GM12878 (cell line): ENCODE results near the gene S1PR4. TPM values are rescaled to one million over a fixed set of nuclear protein-coding genes. Genes with fewer than 3 reads are reported as not detected.

Experiments used
- ATAC-seq: fragments of 200-7000 bp; cut with Tn5 transposase; 3 replicates; pipeline ENCODE4 v1.9.1; 2020; ENCODE audit warnings: mild to moderate bottlenecking, moderate library complexity
- BruUV-seq: library from RNA; stranded (reverse); fragments of 400-500 nt; replicated peaks from 2 replicates; lab custom pipeline; 2021; lab: Mats Ljungman, UMichigan
- CTCF ChIA-PET: fragments of 300-600 bp; sonication (Branson Sonifier 250); formaldehyde crosslinking; extraction: SDS; loops from one replicate; lab custom pipeline; 2021; ENCODE audit warnings: inconsistent platforms; lab: Yijun Ruan, JAX
- POLR2A ChIA-PET: fragments of 350-600 bp; formaldehyde crosslinking; extraction: SDS; loops from one replicate; lab custom pipeline; 2021; ENCODE audit warnings: inconsistent platforms; lab: Charles Lee
- RAD21 ChIA-PET: fragments of 300-600 bp; sonication (Branson Sonifier 250); formaldehyde crosslinking; loops from one replicate; lab custom pipeline; 2023; ENCODE audit warnings: antibody characterized with exemption; ENCODE audit not compliant: unreplicated experiment; lab: Charles Lee
- SMC1A ChIA-PET: fragments of 300-600 bp; sonication (Branson Sonifier 250); formaldehyde crosslinking; loops from one replicate; lab custom pipeline; 2023; ENCODE audit not compliant: unreplicated experiment, uncharacterized antibody; lab: Charles Lee
- DNase-seq: peaks from one replicate; pipeline ENCODE4 v3.0.0-alpha.2; 2011; ENCODE audit warnings: low read depth, low spot score
- FAIRE-seq: peaks from 3 replicates; lab custom pipeline; 2011; peaks lifted over from hg19 to GRCh38; lab: Jason Lieb, UNC
- H2AFZ ChIP-seq: 2 replicates; pipeline ENCODE4 v1.6.0; 2011; ENCODE audit warnings: low read depth, low read length, control low read depth; ENCODE audit not compliant: control insufficient read depth
- H3K27ac ChIP-seq: 2 replicates; pipeline ENCODE4 v1.5.1; 2011; ENCODE audit warnings: control low read depth; ENCODE audit not compliant: control insufficient read depth, insufficient read depth
- H3K27me3 ChIP-seq, 2 experiments: replicated peaks in 1 of 2; 2 replicates each; pipeline versions ENCODE4 v1.6.0 to v1.6.1; 2011; ENCODE audit warnings: low read length in 1 of 2; ENCODE audit not compliant: control insufficient read depth in 2 of 2, insufficient read depth in 2 of 2
- H3K36me3 ChIP-seq, 2 experiments: 2 replicates each; pipeline ENCODE4 v1.5.1; 2011; ENCODE audit warnings: low read length in 1 of 2; ENCODE audit not compliant: control insufficient read depth in 2 of 2, insufficient read depth in 2 of 2
- H3K4me1 ChIP-seq: 2 replicates; pipeline ENCODE4 v1.6.1; 2011; ENCODE audit warnings: mild to moderate bottlenecking, low read length, moderate library complexity, mixed read lengths; ENCODE audit not compliant: control insufficient read depth, insufficient read depth
- H3K4me2 ChIP-seq: 2 replicates; pipeline ENCODE4 v1.6.0; 2011; ENCODE audit warnings: control low read depth; ENCODE audit not compliant: control insufficient read depth, insufficient read depth
- H3K4me3 ChIP-seq: fragments of 200-600 bp; sonication (generic); 2 replicates; pipeline ENCODE4 v1.5.1; 2016
- H3K79me2 ChIP-seq: 2 replicates; pipeline ENCODE4 v1.6.0; 2011; ENCODE audit warnings: low read length; ENCODE audit not compliant: control insufficient read depth, insufficient read depth
- H3K9ac ChIP-seq: 2 replicates; pipeline ENCODE4 v1.8.0; 2011; ENCODE audit warnings: low read length, control low read depth, mixed read lengths; ENCODE audit not compliant: control insufficient read depth, insufficient read depth
- H3K9me3 ChIP-seq: replicated peaks from 3 replicates; pipeline ENCODE4 v1.5.1; 2011; ENCODE audit warnings: mild to moderate bottlenecking, low read length; ENCODE audit not compliant: control insufficient read depth, insufficient read depth
- H4K20me1 ChIP-seq: 2 replicates; pipeline ENCODE4 v1.6.0; 2011; ENCODE audit not compliant: control insufficient read depth, insufficient read depth
- BMI1 ChIP-seq: fragments of 450-650 bp; IDR thresholded peaks from 2 replicates; pipeline ENCODE4 v1.6.1; 2016; ENCODE audit warnings: mild to moderate bottlenecking, moderate library complexity, borderline replicate concordance
- CEBPZ ChIP-seq: fragments of 150-350 bp; IDR thresholded peaks from 2 replicates; pipeline ENCODE4 v1.6.1; 2016; ENCODE audit warnings: low read depth, low read length
- RCOR1 ChIP-seq: conservative IDR thresholded peaks from 2 replicates; pipeline ENCODE4 v1.6.1; 2012; ENCODE audit warnings: low read depth, low read length, improper control_type of control experiment
- SRF ChIP-seq, 2 experiments: IDR thresholded peaks; 2 replicates each; pipeline ENCODE4 v1.6.1; 2011; ENCODE audit warnings: low read depth in 2 of 2, low read length in 2 of 2, mild to moderate bottlenecking in 1 of 2, moderate library complexity in 1 of 2
- ZBTB40 ChIP-seq: fragments of 450-650 bp; IDR thresholded peaks from 2 replicates; pipeline ENCODE4 v1.6.1; 2016; ENCODE audit warnings: mild to moderate bottlenecking, moderate library complexity, borderline replicate concordance
- WGBS: methylation state at CpG from one replicate; pipeline ENCODE4 v1.1.6; 2016; ENCODE audit warnings: low lambda C conversion rate; ENCODE audit not compliant: insufficient replicate concordance, insufficient coverage; ENCODE audit errors: missing lambda C conversion rate; 5-methylcytosine and 5-hydroxymethylcytosine counted together
- in situ Hi-C: fragments of 300-500 bp; cut with MboI; formaldehyde crosslinking; loops from 9 replicates; pipeline ENCODE4 v1.14.3; 2018; ENCODE audit warnings: mixed read lengths
- intact Hi-C: fragments of 100-400 bp; cut with micrococcal nuclease; formaldehyde crosslinking; loops from one replicate; pipeline ENCODE4 v1.14.2; 2022; ENCODE audit not compliant: unreplicated experiment
- polyA plus RNA-seq, 11 experiments: library from polyadenylated mRNA; depleted of rRNA in 4 of 11; unstranded in 6 of 11; stranded (reverse) in 5 of 11; fragments of >200 nt; fragmentation: Nextera tagmentation in 4 of 11; fragmentation: Illumina TruSeq in 1 of 11; extraction: Ambion mirVana in 4 of 11; extraction: Trizol in 1 of 11; gene quantifications; 1 replicate in 1 of 11; 2 replicates in 10 of 11; pipeline versions ENCODE4 v1.2.1 to v1.2.3, GENCODE V29; 2011 to 2016; ENCODE audit warnings: inconsistent platforms in 2 of 11, missing spikeins in 2 of 11, low read depth in 1 of 11
- total RNA-seq, 4 experiments: library from RNA; depleted of rRNA in 3 of 4; stranded (reverse); fragments of >200 nt in 3 of 4; fragmentation: Illumina TruSeq in 1 of 4; extraction: Trizol in 1 of 4; gene quantifications; 2 replicates each; pipeline versions ENCODE4 v1.2.1 to v1.2.3, GENCODE V29; 2013 to 2021

The S1PR4 gene
- total and polyA plus RNA-seq, 10 of the 15 experiments (the other 5 are each of a cell fraction or from before 2014, with no cell fraction given) = 0.19 to 57.7 (median 32.4) TPM; not detected in 1

GRCh38 chr19:3194106-3195087 lies 15.8 kb downstream of the S1PR4 start:
- TSS peak; percentile 50 for BruUV-seq
- H3K4me2 ChIP-seq = no peak overlapping the region
- no peaks in the 10 kb centered on the region for H3K9me3 ChIP-seq
- POLR2A ChIA-PET = interaction anchor here (0.6 to 1.4 kb wide), 2 partner anchors 9 to 985 kb away, joined by 3 read pairs; partner anchors contain the start of gene NCLN
- TF ChIP-seq ZBTB40 = peak; percentile 81
- TF ChIP-seq CEBPZ = no peak
- no peak for TF ChIP-seq RCOR1
- no peak for TF ChIP-seq BMI1
- TF ChIP-seq SRF (IDR thresholded peaks at IDR 0.05; ENCODE audit: low read depth in 2 of 2, low read length in 2 of 2) = no peak
- SMC1A ChIA-PET = no interaction called here
- RAD21 ChIA-PET = no interaction called here
- DNase-seq (no peak), ATAC-seq (no peak), FAIRE-seq (no peak)
- no peak overlapping the region for H3K27ac ChIP-seq
- in situ Hi-C loops (no loop called here), intact Hi-C loops (no loop called here)
- no peaks in the 10 kb centered on the region for H4K20me1 ChIP-seq
- 97% methylated on average over 17 of the region's 17 CpGs for WGBS
- no peak overlapping the region for H3K4me3 ChIP-seq
- peaks cover 3 to 8% of the 10 kb centered on the region in 2 experiments; a peak in 3 of 4 replicates for H3K36me3 ChIP-seq
- H3K9ac ChIP-seq = no peak overlapping the region
- H3K79me2 ChIP-seq = peaks cover 15% of the 10 kb centered on the region
- H2AFZ ChIP-seq = no peak overlapping the region
- no peaks in the 10 kb centered on the region for H3K4me1 ChIP-seq
- H3K27me3 ChIP-seq = no peaks in the 10 kb centered on the region
- CTCF ChIA-PET = no interaction called here
